Psoas muscle (tissue), 8 donors: ENCODE results near the gene ZNF771. TPM values are rescaled to one million over a fixed set of nuclear protein-coding genes. Genes with fewer than 3 reads are reported as not detected.

ENCODE experiments used
- ATAC-seq, 4 donors: fragments of 200-7000 bp; cut with Tn5 transposase; one replicate each; pipeline ENCODE4 v1.9.1; 2020; ENCODE audit warnings: moderate library complexity in 3 of 4, mild to moderate bottlenecking in 2 of 4
- DNase-seq, 2 donors: peaks; one replicate each; pipeline ENCODE4 v3.0.0-alpha.2; 2020
- H3K27ac ChIP-seq: fragments of 200-600 bp; one replicate; pipeline ENCODE4 v1.8.0; 2022
- H3K27me3 ChIP-seq, 3 donors: fragments of 200-600 bp in 1 of 3; one replicate each; pipeline versions ENCODE4 v1.6.1 to v1.8.0; 2013 to 2022; ENCODE audit warnings: low read length in 2 of 3, mild to moderate bottlenecking in 2 of 3, moderate library complexity in 1 of 3; ENCODE audit not compliant: insufficient read depth in 3 of 3
- H3K36me3 ChIP-seq, 2 donors: fragments of 200-600 bp in 1 of 2; one replicate each; pipeline versions ENCODE4 v1.6.1 to v1.8.0; 2013 to 2022; ENCODE audit warnings: low read depth in 1 of 2, mild to moderate bottlenecking in 1 of 2, moderate library complexity in 1 of 2; ENCODE audit not compliant: insufficient read depth in 1 of 2
- H3K4me1 ChIP-seq: fragments of 200-600 bp; one replicate; pipeline ENCODE4 v1.8.0; 2022
- H3K4me3 ChIP-seq: fragments of 200-600 bp; one replicate; pipeline ENCODE4 v1.8.0; 2022; ENCODE audit warnings: mild to moderate bottlenecking
- H3K9me3 ChIP-seq: fragments of 200-600 bp; one replicate; pipeline ENCODE4 v1.8.0; 2022
- WGBS, 3 donors: extraction: QIAGEN DNeasy Blood & Tissue Kit; methylation state at CpG; one replicate each; pipeline versions ENCODE4 v1.1.6 to v1.1.7; 2013; 5-methylcytosine and 5-hydroxymethylcytosine counted together
- intact Hi-C, 2 donors: fragments of 100-400 bp; cut with DNase I; formaldehyde crosslinking; loops; one replicate each; pipeline versions ENCODE4 v1.11.0 to v1.14.2; 2022
- polyA plus RNA-seq, 3 donors: library from polyadenylated mRNA; stranded (reverse); fragments of 200-250 nt; gene quantifications; one replicate each; pipeline ENCODE4 v1.2.3, GENCODE V29; 2013
- total RNA-seq, 4 donors: library from RNA; stranded (reverse); fragmentation: NEBNext Ultra II Directional in 2 of 4; extraction: Animal tissue kit (Norgen Biotek cat#: 25700) in 2 of 4; gene quantifications; one replicate each; pipeline versions ENCODE4 v1.2.1 to v1.2.4, GENCODE V29; 2021 to 2023
- TF ChIP-seq, protein P1 (sequence below): fragments of 200-600 bp; IDR thresholded peaks from one replicate; pipeline ENCODE4 v1.8.0; 2022; ENCODE audit warnings: antibody characterized with exemption
- donor health status: healthy with polysubstance abuse.
- donor health status: DM: no; HTN: no; CAD: no; lungs with moderate emphysema.
- donor health status: Bipolar disorder and iron deficiency.
- donor health status: healthy.
- donor health status: DM: yes; HTN: yes; CAD: no.
- donor health status: DM: no; HTN: no; CAD: no.
- donor health status: DM: no; HTN: no; CAD: no.
- donor health status: DM: yes; HTN: yes; CAD: no.

The ZNF771 gene
- total and polyA plus RNA-seq, 7 donors: 4.8 to 14.6 (median 7.4) TPM

DNA sequence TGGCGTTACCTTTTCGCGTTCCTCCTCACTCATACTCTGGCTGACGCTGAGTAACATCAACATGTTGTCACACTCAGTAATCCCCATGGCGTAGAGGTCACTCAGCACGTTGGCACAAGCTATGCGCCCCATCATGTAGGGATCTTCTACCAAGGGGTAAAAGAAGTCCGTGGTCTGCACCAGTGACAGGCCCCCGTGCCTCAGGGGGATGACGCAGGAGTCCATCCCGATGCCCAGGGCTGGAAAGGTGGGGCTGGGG, 37.7 kb downstream of the ZNF771 start:
- Histone ChIP-seq H3K27me3 (no peaks in the 10 kb centered on the region), H3K9me3 (no peaks in the 10 kb centered on the region), H3K4me3 (peak overlapping the region; percentile 97), H3K36me3 (peaks cover 0 to 17% of the 10 kb centered on the region in 2 donors), H3K4me1 (peaks cover 22% of the 10 kb centered on the region), H3K27ac (peak overlapping the region; percentile 100)
- TF ChIP-seq, protein P1, sequence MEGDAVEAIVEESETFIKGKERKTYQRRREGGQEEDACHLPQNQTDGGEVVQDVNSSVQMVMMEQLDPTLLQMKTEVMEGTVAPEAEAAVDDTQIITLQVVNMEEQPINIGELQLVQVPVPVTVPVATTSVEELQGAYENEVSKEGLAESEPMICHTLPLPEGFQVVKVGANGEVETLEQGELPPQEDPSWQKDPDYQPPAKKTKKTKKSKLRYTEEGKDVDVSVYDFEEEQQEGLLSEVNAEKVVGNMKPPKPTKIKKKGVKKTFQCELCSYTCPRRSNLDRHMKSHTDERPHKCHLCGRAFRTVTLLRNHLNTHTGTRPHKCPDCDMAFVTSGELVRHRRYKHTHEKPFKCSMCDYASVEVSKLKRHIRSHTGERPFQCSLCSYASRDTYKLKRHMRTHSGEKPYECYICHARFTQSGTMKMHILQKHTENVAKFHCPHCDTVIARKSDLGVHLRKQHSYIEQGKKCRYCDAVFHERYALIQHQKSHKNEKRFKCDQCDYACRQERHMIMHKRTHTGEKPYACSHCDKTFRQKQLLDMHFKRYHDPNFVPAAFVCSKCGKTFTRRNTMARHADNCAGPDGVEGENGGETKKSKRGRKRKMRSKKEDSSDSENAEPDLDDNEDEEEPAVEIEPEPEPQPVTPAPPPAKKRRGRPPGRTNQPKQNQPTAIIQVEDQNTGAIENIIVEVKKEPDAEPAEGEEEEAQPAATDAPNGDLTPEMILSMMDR: no peak
- ATAC-seq: no peak
- WGBS, 3 donors: 21 to 24% (median 24%) methylated on average over 11 of the region's 11 CpGs
- DNase-seq: peak in 1 of 2 donors; percentile 22
- intact Hi-C loops: loop anchor here (1.0 to 10.0 kb wide), 3 partner anchors 82 to 190 kb away; partner anchors contain the start of gene ZNF768 (in 1 of the 2)

DNA sequence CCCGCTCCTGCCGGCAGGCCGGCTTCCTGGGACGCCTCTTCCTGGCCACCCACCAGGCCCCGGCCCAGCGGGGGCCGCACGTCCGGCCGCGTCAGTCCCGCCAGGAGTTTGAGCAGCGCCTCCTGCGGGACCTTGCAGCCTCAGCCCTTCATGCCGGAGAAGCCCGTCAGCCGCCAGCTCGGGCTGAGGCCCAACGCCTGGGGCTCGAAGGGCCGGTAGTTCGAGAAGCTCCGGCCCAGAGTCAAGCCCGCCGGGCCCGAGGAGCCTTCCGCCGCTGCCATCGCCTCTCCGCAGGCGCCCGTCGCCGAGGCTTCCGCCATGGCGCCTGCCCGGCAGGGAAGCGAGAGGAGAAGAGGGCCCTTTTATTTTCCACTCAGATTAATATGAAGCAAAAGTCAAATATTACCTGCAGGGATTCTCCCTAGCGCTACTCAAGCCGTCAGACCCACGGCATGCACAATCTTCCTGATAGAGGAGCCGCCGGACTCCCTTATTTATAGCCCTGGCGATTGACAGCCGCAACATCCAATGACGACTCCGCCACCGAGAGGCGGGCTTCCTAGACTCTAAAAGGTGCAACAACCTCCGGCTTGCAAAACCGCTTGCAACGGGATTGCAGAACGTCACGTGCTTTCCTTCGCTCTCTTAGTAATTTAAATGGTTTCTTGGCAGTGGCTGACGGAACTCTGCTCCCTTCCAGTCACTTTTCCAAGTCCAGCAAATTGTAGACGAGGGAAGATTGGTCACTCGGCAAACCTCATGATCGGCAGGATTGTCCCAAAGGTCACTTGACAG, 38.2 kb downstream of the ZNF771 start, which contains the start of gene SEPHS2:
Gene SEPHS2, minus strand, starts transcription at position 467 of the 795 bp plus-strand sequence. Its CDS starts 147 bp downstream, at position 320.
- TF ChIP-seq, protein P1: peak; percentile 39
- DNase-seq: peak; percentile 98 to 99
- ATAC-seq: peak; percentile 94 to 96 (median 96)
- Histone ChIP-seq H3K4me3 (peak within 1 kb of the TSS; percentile 97), H3K27me3 (no peaks in the 10 kb centered on the region), H3K36me3 (peaks cover 0 to 17% of the 10 kb centered on the region in 2 donors), H3K27ac (peak within 1 kb of the TSS; percentile 100), H3K9me3 (no peaks in the 10 kb centered on the region), H3K4me1 (peaks cover 22% of the 10 kb centered on the region)
- intact Hi-C loops: loop anchor here (1.0 to 10.0 kb wide), 3 partner anchors 82 to 189 kb away; partner anchors contain the start of gene ZNF768 (in 1 of the 2)
- 0 to 1% (median 0%) methylated on average over 48 to 59 of the region's 59 CpGs for WGBS, 3 donors

DNA sequence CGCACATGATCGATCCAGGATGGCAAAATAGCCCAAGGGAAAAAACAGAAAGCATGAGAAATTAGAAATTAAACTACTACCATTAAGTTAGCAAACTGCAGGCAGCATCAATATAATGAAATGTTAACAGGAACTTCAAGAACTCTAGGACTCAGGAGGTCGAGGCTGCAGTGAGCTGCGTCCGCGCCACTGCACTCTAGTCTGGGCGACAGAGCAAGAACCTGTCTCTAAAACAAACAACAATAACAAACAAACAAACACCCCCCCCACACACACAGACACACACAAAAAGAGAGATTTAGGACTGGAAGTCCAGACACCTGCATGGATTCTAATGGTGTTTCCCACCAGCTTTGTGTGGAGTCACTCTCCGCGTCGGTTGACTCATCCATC, 38.8 kb downstream of the ZNF771 start:
- DNase-seq (no peak), ATAC-seq (no peak)
- intact Hi-C loops: loop anchor here in 1 of 2 donors (5.0 to 10.0 kb wide), 2 partner anchors 81 to 189 kb away; partner anchors contain the start of gene ZNF768
- TF ChIP-seq, protein P1: no peak
- peaks cover 22% of the 10 kb centered on the region for H3K4me1 ChIP-seq
- 63 to 73% (median 70%) methylated on average over 10 of the region's 10 CpGs for WGBS, 3 donors
- peaks cover 0 to 17% of the 10 kb centered on the region in 2 donors for H3K36me3 ChIP-seq
- no peaks in the 10 kb centered on the region for H3K9me3 ChIP-seq
- H3K4me3 ChIP-seq: peak overlapping the region; percentile 97
- no peaks in the 10 kb centered on the region for H3K27me3 ChIP-seq
- peak overlapping the region; percentile 100 for H3K27ac ChIP-seq

DNA sequence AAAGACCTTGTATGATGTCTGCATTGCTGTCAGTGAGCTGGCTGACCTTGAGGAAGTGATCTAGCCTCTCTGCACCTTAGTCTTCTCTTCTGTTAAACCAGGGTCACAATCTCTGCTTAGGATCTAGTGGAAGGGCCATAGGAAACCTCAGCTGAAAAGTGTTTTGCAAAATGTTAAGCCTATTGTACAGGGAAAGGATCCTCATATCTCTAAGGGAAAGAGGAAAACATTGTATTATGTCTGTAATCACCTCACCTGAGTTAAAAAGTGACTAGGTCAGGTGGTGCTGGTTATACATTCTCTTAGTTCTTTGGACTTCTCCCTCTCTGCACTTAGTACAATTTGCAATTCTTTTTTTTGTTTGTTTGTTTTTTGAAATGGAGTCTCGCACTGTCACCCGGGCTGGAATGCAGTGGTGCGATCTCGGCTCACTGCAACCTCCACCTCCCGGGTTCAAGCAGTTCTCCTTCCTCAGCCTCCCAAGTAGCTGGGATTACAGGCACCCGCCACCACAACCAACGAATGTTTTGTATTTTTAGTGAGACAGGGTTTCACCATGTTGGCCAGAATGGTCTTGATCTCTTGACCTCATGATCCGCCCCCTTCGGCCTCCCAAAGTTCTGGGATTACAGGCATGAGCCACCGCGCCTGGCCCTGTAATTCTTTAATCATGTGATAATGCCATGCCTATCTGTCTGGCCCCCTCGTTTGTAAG, 40.3 kb downstream of the ZNF771 start:
- Histone ChIP-seq H3K27ac (no peak overlapping the region), H3K4me1 (peaks cover 22% of the 10 kb centered on the region), H3K36me3 (peaks cover 0 to 17% of the 10 kb centered on the region in 2 donors), H3K27me3 (no peaks in the 10 kb centered on the region), H3K9me3 (no peaks in the 10 kb centered on the region), H3K4me3 (no peak overlapping the region)
- DNase-seq (no peak), ATAC-seq (no peak)
- TF ChIP-seq, protein P1: no peak
- 77 to 80% (median 79%) methylated on average over 12 of the region's 12 CpGs for WGBS, 3 donors
- intact Hi-C loops: loop anchor here in 1 of 2 donors (5.0 to 10.0 kb wide), 2 partner anchors 80 to 187 kb away; partner anchors contain the start of gene ZNF768
